SW480 (cell line): ENCODE results near the gene CKB.
A peak's percentile ranks its signal among the peaks of the same experiment; 100 is the strongest.
"Not testable (repeated sequence)": the region's sequence is repeated elsewhere in the genome, so short reads cannot be mapped to it uniquely, and the experiment has no call there.

Experiments
- DNase-seq: peaks from one replicate; pipeline ENCODE4 v3.0.0-alpha.2; 2016; ENCODE audit warnings: low spot score

CKB gene

DNA sequence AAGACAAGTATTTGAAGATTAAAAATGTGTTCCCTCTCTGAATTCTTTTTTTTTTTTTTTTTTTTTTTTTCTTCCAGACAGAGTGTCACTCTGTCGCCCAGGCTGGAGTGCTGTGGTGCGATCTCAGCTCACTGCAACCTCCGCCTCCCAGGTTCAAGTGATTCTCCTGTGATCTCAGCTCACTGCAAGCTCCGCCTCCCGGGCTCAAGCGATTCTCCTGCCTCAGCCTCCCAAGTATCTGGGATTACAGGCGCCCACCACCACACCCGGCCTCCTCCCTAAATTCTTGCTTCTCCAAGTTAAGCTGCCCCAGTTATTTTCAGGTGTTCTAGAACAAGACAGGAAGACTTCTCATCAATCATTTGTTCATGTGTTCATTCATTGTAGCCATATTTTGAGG is 10.4 kb downstream of the CKB start:
- not testable (repeated sequence) for DNase-seq

DNA sequence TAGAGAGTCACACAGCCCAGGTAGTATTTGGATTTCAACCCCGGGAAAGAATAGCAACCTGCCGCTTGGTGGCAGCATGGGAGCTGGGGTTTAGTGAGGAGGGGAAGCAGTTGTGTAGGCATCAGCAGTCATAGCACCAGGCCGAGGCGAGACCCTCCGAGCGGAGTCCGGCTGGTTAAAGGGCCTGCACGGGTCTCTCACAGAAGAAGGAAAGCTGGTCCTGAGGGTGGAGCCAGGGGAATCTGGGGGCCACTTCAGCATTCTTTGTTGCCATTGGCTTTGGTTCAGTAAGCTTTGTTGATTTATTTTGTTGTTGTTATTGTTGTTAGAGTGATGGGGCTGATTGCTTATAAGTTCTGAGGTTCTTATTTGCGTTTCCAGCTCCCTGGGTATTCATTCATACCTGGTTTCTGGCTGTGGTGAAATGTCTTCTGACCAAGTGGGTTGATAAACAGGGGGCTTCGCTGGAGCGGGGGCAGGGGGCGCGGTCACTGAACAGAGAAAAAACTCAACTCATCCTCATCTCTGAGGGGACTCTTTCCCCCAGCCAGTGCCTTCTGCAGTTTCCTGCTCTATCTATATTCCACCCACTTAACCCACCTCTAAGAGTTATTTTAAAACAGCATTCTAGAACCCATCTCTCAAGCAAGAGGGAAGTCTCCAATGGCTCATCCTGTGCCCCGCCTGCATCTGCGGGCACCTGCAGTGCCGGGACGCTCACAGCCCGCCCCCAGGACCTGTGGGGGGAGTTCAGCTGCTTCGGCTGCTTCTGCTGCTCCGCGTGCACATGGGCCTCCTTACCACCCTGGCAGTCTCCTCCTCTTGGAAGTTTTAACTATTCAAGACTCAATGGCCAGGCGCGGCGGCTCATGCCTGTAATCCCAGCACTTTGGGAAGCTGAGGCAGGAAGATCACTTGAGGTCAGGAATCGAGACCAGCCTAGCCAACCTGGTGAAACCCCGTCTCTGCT is 11.6 kb downstream of the CKB start:
- no peak for DNase-seq

DNA sequence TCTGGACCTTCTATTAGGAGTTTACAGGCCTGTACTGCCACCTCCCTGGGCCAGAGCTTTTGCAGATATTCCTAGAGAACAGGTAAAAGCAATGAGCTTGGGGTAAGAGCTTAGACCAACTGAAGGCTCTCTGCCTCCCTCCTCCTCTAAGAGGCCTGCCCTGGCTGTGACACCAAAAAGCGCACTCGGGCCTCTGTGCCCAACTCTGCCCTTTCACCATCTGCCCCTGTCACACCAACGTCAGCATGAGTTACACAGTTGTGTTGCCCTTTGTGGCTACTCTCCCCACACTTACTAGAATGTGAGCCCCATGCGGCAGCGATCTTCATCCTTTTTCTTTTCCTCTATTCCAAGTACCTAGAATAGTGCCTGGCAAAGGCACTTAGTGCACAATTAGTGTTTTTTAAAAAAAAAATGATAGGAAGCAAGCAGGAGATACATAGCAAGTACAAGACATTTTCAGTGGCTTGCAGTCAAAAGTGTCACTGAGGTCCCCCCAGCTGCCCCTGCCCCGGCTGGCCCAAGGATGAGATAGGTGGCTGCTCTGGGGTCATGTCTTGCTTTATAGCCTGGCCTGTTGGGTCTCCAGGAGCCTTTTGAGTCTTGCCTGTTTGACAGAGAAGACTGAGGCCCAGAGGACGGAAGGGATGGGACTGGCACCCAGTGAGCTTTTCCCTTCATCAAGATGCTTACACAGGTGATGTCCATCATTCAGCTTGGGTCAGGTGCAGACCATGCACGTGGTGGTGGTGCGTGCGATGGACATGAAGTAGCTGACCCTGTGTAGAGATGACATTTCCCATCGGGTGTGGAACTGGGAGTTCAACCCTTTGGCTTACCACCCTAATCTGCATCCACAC is 12.5 kb downstream of the CKB start:
- no peak for DNase-seq

DNA sequence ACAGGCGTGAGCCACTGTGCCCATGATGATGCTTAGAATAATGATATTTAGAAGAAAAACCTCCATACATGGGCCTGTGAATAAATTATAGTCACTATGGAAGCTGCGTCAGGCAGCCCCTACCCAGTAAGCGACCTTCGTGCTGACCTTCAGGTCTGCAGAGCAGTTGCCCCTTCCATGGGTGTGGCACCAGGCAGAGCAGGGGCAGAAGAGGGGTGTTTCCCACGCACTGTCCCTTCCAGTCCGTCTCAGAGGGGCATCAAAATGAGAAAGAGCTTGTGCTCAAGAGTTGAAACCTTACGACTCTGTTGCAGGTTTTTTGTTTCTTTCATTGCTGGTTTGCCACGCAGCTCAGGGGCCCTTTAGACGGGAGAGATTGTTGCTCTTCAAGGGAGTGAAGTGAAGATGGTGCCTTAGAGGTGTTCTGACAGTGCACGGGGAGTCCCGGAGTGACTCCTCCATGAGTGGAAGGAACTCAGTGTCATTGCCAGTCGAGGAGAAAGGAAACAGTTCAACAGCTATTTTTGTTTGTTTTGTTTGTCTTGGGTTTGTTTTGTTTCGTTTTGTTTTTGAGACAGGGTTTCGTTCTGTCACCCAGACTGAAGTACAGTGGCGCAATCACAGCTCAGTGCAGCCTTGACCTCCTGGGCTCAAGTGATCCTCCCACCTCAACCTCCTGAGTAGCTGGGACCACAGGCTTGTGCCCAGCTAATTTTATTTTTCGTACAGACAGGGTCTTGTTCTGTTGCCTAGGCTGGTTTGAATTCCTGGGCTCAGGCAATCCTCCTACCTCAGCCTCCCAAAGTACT is 13.9 kb downstream of the CKB start:
- DNase-seq = no peak

DNA sequence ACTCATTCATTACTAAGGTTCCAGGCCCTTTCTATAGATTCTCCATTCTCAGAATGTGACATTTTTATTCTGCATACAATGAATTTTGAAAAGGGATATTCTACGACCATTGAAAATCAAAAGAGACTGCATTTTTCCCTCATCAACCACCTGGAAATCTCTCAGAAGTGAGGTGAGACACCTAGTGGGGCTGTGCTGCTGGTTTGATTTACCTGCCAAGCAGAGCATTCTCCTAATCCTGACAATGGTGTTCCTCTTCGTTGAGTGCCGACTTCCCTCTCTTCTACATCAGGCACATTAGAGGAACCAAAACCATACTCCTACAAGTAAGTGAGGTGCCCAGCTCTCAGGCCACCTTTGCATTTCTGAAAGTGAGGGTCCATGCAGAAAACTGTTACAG is 14.9 kb downstream of the CKB start:
- DNase-seq = no peak

DNA sequence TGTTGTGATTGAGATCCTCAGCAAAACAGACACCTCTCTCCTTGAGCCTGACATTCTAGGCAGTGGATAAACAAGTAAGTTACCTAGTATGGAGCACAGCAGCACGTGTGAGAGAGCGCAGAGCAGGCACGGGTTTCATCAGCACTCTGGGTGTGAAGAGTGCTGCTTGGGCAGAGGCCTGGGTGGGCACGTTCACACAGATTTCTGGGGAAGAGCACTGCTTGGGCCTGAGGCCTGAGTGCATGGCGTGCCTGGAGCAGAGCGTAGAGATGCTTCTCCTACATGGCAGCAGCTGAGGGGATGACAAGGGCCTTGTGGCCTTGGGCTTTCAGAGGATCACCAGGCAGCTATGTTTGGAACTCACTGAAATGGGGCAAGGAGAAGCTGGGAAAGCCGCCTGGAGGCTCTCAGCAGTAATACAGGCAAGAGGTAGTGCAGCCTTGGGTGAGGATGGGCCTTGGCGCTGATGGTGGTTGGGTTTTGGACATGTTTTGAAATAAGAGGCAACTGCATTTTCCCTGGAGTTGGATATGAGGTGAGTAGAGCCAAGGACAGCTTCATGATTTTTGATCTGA is 17.6 kb downstream of the CKB start:
- no peak for DNase-seq

DNA sequence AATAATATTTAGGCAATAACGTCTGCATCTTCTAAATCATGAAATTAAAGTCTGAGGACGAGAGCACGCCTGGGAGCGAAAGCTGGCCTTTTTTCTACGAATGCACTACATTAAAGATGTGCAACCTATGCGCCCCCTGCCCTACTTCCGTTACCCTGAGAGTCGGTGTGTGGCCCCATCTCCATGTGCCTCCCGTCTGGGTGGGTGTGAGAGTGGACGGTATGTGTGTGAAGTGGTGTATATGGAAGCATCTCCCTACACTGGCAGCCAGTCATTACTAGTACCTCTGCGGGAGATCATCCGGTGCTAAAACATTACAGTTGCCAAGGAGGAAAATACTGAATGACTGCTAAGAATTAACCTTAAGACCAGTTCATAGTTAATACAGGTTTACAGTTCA is 19.3 kb downstream of the CKB start:
- no peak for DNase-seq

DNA sequence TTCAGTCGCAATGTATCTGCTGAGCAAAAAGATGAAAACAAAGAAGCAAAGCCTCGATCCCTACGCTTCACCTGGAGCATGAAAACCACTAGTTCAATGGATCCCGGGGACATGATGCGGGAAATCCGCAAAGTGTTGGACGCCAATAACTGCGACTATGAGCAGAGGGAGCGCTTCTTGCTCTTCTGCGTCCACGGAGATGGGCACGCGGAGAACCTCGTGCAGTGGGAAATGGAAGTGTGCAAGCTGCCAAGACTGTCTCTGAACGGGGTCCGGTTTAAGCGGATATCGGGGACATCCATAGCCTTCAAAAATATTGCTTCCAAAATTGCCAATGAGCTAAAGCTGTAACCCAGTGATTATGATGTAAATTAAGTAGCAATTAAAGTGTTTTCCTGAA is 19.8 kb downstream of the CKB start:
- no peak for DNase-seq

DNA sequence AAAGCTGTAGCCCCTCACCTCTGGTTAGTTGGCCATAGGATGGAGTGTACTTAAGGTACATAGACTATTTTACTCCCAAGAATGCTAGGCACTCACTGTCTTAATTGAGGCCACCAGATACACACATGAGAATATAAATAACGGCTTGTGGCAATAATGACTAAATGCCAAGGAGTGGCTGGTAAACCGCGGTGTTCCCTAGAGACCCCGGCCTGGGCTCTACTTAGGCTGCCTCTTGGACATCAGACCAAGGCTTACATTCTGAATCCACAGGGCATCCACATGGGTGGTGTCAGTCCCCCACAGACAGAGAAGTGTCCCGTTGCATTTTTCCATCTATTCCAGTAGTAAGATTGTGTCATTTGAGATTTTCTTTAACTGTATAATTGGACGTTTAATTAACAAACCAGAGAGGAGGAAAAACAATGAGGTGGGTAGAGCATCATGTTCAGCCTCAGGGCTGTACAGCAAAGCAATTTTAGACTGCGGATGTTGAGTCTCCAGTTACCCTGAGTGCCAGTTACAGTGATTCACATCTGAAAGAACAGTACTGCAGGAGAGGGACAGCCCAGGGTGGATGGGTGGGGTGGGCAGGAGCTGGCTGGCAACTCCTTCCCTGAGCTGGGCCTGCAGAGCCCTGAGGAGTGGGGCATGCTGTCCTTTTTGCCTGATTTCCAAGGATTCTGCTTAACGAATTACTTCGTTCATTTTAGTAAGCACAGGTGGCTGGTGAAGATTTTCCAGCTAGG is 20.5 kb downstream of the CKB start:
- DNase-seq = no peak

DNA sequence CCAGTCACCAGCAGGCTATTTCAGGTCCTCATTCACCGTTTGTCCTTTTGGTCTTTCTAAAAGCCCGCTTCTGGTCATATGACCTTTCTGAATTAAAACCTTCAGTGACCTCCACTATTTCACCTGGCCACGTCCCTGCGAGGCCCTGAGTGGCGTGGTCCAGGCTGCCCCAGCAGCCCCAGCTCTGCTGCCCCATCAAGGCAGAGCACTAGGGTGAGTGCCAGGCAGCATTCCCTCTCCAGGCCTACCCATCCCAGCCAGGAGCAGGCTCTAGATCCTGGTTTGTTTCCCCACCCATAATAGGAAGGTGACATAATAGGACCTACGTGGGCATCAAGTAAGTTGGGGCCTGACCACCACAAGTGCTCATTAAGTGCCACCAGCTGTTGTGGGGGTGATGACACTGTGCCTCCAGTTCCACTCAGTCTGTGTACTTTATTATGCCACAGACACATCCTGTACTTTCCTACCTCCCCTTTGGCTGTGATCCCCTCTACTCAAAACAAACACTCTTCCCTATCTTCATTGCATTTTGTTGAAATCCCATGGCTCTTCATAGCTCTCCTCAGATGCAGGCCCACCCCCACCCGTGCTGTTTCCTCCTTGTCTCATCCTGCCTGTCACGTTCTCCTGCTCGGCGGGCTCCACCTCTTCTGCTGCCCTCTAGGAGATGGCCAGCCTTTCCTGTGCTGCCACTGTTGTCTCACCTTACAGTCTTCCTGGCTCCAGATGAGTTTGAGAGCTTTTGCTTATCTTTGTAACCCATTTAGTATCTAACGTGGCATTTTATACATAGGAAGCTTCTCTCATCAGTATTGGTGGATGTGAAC is 21.4 kb downstream of the CKB start:
- DNase-seq = no peak

DNA sequence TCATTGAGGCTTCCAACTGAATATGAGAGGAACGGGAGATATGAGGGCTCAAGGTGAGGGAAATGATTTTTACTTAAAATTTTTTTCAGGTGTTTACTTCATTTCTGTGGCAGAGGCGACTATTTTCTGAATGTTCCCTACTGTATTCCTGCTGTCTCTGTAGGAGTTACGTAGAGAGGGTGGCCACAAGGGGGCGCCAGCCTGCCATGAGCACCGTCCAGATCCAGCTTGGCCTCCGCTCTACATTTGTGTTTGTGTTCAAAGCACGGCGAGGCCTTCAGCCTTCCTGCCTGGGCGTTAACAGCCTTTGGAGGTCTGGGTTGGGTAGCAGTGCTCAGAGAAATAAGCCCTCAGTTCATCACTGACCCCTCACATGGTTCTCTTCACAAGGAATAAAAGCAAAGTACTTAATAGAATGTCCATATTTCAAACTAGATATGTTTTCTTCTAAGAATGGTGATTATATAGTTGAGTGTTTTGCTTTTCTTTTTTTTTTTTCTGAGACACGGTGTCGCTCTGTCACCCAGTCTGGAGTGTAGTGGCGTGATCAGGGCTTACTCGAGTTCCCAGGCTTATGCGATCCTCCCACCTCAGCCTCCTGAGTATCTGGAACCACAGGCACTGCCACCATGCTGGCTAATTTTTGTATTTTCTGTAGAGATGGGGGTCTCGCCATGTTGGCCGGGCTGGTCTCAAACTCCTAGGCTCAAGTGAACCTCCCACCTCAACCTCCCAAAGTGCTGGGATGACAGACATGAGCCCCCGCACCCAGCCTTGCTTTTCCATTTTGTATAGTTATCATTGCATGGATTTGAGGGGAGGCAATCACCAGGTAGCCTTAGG is 22.3 kb downstream of the CKB start:
- DNase-seq = peak; percentile 74

DNA sequence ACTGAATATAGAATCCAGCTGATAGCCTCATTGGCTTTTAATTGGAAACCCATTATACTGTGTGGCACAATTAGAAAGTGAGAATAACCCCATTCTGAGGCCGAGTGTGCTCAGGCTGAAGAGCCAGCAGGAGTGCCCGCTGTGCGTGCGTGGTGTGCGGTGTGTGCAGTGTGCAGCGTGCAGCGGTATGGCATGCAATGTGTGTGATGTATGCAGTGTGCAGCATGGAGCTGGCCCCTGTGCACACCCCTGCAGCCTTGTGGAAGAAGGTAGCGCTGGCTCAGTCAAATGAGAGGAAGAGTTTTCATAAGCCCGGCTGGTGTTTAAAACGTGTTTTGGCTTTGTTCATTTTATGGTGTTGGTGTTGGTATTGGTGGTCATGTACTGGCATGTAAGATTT is 22.9 kb downstream of the CKB start:
- no peak for DNase-seq

DNA sequence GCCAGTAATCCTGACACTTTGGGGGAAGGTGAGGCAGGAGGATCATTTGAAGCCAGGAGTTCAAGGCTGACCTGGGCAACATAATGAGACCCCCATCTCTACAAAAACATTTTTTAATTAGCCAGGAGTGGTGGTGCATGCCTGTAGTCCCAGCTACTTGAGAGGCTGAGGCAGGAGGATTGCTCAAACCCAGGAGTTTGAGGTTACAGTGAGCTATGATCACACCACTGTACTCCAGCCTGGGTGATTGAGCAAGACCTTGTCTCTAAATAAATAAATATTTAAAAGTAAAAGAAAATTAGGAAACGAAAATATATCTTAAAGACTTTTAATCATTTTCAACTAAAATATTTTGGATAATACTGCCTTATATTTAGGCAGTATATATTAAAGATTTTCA is 25.9 kb downstream of the CKB start:
- DNase-seq = no peak

DNA sequence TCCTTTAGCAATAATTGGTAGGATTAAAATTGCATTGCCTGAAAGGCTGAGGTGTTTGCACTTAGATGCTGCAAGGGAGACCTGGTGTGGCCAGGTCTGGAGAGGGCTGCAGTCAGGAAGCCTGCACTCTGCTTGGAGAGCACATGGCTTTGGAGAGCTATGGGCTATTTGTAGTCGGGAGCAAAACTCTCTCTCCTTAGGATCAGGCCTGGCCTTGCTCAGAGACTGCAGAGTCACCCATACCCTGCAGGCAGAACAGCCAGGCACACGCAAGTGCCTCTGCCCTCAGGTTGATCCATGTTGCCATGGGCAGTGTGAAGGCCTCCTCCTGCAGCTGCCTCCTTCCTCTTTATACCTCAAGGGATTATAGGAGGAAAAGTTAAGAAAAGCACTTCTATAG is 26.8 kb downstream of the CKB start:
- DNase-seq = no peak

DNA sequence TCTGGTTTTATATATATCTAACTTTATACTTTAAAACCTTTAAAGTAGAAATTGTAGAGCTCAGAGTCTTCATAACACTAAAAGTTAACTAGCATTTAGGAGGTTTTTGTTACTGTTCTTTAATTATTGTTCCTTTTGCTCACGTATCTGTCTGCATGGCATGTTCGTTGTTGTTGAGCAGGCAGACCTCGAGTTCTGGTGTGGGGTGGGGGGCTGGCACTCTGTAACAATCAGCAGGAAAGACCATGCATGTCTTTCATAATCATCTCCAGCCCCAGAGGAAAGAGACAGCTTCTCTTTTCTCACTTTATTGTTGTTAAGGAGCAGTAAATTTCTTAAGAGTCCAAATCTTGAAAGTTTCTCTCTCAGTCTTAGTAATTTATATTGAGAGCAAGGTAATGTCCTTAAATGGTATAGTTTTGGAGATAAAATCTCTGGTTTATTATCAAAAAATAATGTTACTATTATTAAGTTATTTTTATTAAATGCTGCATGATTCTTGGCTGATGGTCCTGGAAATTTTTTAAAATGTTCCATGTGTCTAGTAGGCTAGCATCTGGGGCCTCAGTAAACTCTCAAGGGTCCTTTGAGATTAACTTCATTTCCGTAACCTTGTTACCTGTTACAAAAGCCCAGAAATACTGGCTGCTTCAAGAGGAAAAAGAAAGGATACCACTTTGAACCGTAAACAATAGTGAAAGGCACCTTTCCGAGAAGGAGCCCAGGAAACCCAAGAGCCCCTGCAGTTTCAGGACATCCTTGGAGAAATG is 30.3 kb downstream of the CKB start:
- no peak for DNase-seq

DNA sequence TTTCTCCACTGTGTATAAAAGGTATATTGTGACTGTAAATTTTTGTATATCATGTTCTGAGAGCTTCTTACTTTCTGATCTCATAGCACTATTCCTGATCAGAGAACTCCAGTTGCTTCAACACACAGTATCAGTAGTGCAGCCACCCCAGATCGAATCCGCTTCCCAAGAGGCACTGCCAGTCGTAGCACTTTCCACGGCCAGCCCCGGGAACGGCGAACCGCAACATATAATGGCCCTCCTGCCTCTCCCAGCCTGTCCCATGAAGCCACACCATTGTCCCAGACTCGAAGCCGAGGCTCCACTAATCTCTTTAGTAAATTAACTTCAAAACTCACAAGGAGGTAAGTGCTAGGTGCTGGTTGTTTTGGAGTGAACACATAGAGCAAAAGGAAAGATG is 30.9 kb downstream of the CKB start:
- no peak for DNase-seq

DNA sequence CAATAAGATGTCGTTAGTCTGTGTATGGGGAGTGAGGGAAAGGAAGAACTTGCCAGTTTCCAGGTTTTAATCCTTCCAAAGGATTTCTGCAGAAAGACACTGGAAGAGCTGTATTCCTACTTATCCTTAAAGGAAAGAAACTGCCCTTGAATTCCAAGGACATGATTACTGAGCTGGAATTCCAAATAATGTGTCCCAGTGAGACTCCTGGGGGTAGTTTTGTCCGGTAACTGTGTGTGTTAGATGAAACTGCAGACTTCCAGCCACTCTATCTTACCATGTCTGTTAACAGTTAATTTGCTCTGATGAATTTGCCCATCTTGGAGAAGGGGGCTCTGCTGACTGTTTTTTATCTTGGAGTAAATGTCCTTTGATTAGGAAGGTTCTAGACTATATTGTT is 33.0 kb downstream of the CKB start:
- DNase-seq = no peak

DNA sequence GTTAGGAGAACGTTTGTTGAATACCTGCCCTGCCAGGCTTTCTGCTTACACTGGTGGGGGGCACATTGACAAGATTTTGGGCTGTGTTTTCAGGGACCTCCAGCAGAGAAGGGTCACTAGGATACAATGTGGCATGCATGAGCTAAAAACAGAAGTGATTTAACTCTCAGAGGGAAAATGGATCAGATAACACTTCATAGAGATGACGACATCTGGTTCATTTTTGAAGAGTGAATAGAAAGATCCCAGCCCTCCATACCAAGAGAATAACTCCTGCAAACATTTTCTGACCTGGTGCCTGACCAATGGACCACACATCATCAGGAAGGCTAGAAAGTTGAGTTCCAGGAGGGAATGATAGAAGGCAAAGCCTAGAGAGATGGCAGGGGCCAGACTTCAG is 33.7 kb downstream of the CKB start:
- DNase-seq = no peak

DNA sequence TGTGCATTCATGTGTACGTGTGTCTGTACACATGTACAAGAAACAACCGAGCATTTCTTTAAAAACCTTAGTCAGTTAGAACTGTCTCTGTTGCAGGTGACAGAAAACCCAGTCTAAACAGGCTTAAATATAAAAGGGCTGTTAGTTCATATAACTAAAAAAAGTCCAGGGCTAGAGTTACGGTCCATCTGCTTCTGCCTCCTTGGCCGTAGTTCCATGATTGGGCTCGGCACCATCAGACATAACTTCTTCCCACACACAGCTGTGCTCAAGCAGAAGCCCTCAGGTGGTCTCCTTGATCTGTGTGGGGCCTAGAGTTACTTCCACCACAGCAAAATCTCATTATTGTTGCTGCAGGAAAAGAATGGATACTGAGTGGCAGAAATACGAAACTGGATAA is 34.6 kb downstream of the CKB start:
- DNase-seq = no peak
